WTC11 (cell line): ENCODE data around the gene PLEKHM3. TPM values are rescaled to one million over a fixed set of nuclear protein-coding genes. Genes with fewer than 3 reads are reported as not detected.

ENCODE experiments used
- ATAC-seq: fragments of 200-7000 bp; cut with Tn5 transposase; 2 replicates; pipeline ENCODE4 v1.10.0; 2021; ENCODE audit warnings: mild to moderate bottlenecking, moderate library complexity
- CTCF ChIA-PET: fragments of 300-600 bp; sonication (Branson Sonifier 250); formaldehyde crosslinking; loops from one replicate; lab custom pipeline; 2021; ENCODE audit warnings: antibody characterized with exemption; lab: Charles Lee
- POLR2A ChIA-PET: fragments of 350-600 bp; sonication (Branson Sonifier 250); formaldehyde crosslinking; loops from one replicate; lab custom pipeline; 2021; ENCODE audit warnings: antibody characterized with exemption; lab: Charles Lee
- DNase-seq: peaks from one replicate; pipeline ENCODE4 v3.0.0; 2021; ENCODE audit warnings: low spot score
- H3K27ac Mint-ChIP-seq: 2 replicates; pipeline ENCODE4 v1.8.0; 2021; ENCODE audit warnings: mixed read lengths
- H3K27me3 Mint-ChIP-seq: 2 replicates; pipeline ENCODE4 v1.8.0; 2021; ENCODE audit warnings: low read depth, mild to moderate bottlenecking, moderate library complexity, mixed read lengths
- H3K36me3 Mint-ChIP-seq: 2 replicates; pipeline ENCODE4 v1.8.0; 2021; ENCODE audit warnings: mixed read lengths
- H3K4me1 Mint-ChIP-seq: 2 replicates; pipeline ENCODE4 v1.8.0; 2022; ENCODE audit warnings: mixed read lengths
- H3K4me3 Mint-ChIP-seq: 2 replicates; pipeline ENCODE4 v1.8.0; 2021; ENCODE audit warnings: mild to moderate bottlenecking, moderate library complexity, mixed read lengths
- H3K9me3 Mint-ChIP-seq: 2 replicates; pipeline ENCODE4 v1.8.0; 2021; ENCODE audit warnings: mixed read lengths
- ATF1 ChIP-seq: sonication (generic); formaldehyde crosslinking; IDR thresholded peaks from 2 replicates; pipeline ENCODE4 v1.8.1; 2023; ENCODE audit warnings: mild to moderate bottlenecking, moderate library complexity, missing genetic modification reagents
- CREM ChIP-seq: sonication (generic); formaldehyde crosslinking; IDR thresholded peaks from 2 replicates; pipeline ENCODE4 v1.8.1; 2022; ENCODE audit warnings: mild to moderate bottlenecking, missing genetic modification reagents, moderate library complexity
- EMX1 ChIP-seq: fragments of 250-450 bp; sonication (Bioruptor Pico); IDR thresholded peaks from 2 replicates; pipeline ENCODE4 v1.8.0; 2021; ENCODE audit warnings: mild to moderate bottlenecking
- ETV6 ChIP-seq: sonication (generic); formaldehyde crosslinking; IDR thresholded peaks from 2 replicates; pipeline ENCODE4 v1.8.1; 2022; ENCODE audit warnings: mild to moderate bottlenecking, missing genetic modification reagents
- GRHL2 ChIP-seq: fragments of 250-450 bp; sonication (Bioruptor Pico); IDR thresholded peaks from 2 replicates; pipeline ENCODE4 v1.8.0; 2022; ENCODE audit warnings: mild to moderate bottlenecking, moderate library complexity; ENCODE audit not compliant: insufficient replicate concordance, severe bottlenecking
- GTF2I ChIP-seq: fragments of 250-450 bp; sonication (Bioruptor Pico); conservative IDR thresholded peaks from 2 replicates; pipeline ENCODE4 v1.4.0; 2021; ENCODE audit warnings: mild to moderate bottlenecking
- HMGA2 ChIP-seq: fragments of 250-450 bp; sonication (Bioruptor Pico); IDR thresholded peaks from 2 replicates; pipeline ENCODE4 v1.4.0; 2021; ENCODE audit warnings: mild to moderate bottlenecking, moderate library complexity
- IRF2 ChIP-seq: sonication (generic); formaldehyde crosslinking; IDR thresholded peaks from 2 replicates; pipeline ENCODE4 v1.8.0; 2022; ENCODE audit warnings: low read depth, missing genetic modification reagents, borderline replicate concordance
- JUN ChIP-seq: sonication (generic); formaldehyde crosslinking; IDR thresholded peaks from 2 replicates; pipeline ENCODE4 v1.8.0; 2023; ENCODE audit warnings: mild to moderate bottlenecking, missing genetic modification reagents
- MXD4 ChIP-seq: fragments of 250-450 bp; sonication (Bioruptor Pico); IDR thresholded peaks from 2 replicates; pipeline ENCODE4 v1.8.0; 2021; ENCODE audit warnings: mild to moderate bottlenecking, moderate library complexity, borderline replicate concordance
- MYBL2 ChIP-seq: sonication (generic); formaldehyde crosslinking; IDR thresholded peaks from 2 replicates; pipeline ENCODE4 v1.8.1; 2023; ENCODE audit warnings: mild to moderate bottlenecking, moderate library complexity, missing genetic modification reagents
- NFE2L1 ChIP-seq: sonication (generic); formaldehyde crosslinking; IDR thresholded peaks from 2 replicates; pipeline ENCODE4 v1.8.1; 2023; ENCODE audit warnings: missing genetic modification reagents
- NR1H2 ChIP-seq: sonication (generic); formaldehyde crosslinking; IDR thresholded peaks from 2 replicates; pipeline ENCODE4 v1.9.0; 2021; ENCODE audit warnings: mild to moderate bottlenecking, moderate library complexity, missing genetic modification reagents
- PRRX2 ChIP-seq: fragments of 250-450 bp; sonication (Bioruptor Pico); IDR thresholded peaks from 2 replicates; pipeline ENCODE4 v1.8.0; 2021; ENCODE audit warnings: mild to moderate bottlenecking
- SMAD3 ChIP-seq: sonication (generic); formaldehyde crosslinking; IDR thresholded peaks from 2 replicates; pipeline ENCODE4 v1.8.0; 2022; ENCODE audit warnings: missing genetic modification reagents, mild to moderate bottlenecking, borderline replicate concordance
- SOX15 ChIP-seq: fragments of 250-450 bp; sonication (Bioruptor Pico); IDR thresholded peaks from 2 replicates; pipeline ENCODE4 v1.9.0; 2021; ENCODE audit warnings: mild to moderate bottlenecking
- TEAD4 ChIP-seq: sonication (generic); formaldehyde crosslinking; IDR thresholded peaks from 2 replicates; pipeline ENCODE4 v1.8.0; 2022; ENCODE audit warnings: mild to moderate bottlenecking, missing genetic modification reagents
- ZBTB21 ChIP-seq: sonication (generic); formaldehyde crosslinking; IDR thresholded peaks from 2 replicates; pipeline ENCODE4 v1.8.1; 2023; ENCODE audit warnings: mild to moderate bottlenecking, missing genetic modification reagents, borderline replicate concordance
- ZNF219 ChIP-seq: sonication (generic); formaldehyde crosslinking; IDR thresholded peaks from 2 replicates; pipeline ENCODE4 v1.8.0; 2023; ENCODE audit warnings: missing genetic modification reagents, mild to moderate bottlenecking, borderline replicate concordance
- ZNF396 ChIP-seq: fragments of 250-450 bp; sonication (Bioruptor Pico); IDR thresholded peaks from 2 replicates; pipeline ENCODE4 v1.8.0; 2021; ENCODE audit warnings: mild to moderate bottlenecking, moderate library complexity, borderline replicate concordance
- ZNF423 ChIP-seq: fragments of 250-450 bp; sonication (Bioruptor Pico); IDR thresholded peaks from 2 replicates; pipeline ENCODE4 v2.1.2; 2022; ENCODE audit warnings: mild to moderate bottlenecking, moderate library complexity
- total RNA-seq: library from RNA; stranded (reverse); gene quantifications from 3 replicates; pipeline ENCODE4 v1.2.3, GENCODE V29; 2021
- TF ChIP-seq, protein P1 (sequence below): fragments of 250-450 bp; sonication (Bioruptor Pico); conservative IDR thresholded peaks from 2 replicates; pipeline ENCODE4 v1.9.0; 2021; ENCODE audit warnings: mild to moderate bottlenecking
- TF ChIP-seq, protein P2 (sequence below): sonication (generic); formaldehyde crosslinking; IDR thresholded peaks from 2 replicates; pipeline ENCODE4 v1.8.1; 2023; ENCODE audit warnings: mild to moderate bottlenecking, missing genetic modification reagents
- TF ChIP-seq, protein P3 (sequence below): sonication (generic); formaldehyde crosslinking; IDR thresholded peaks from 2 replicates; pipeline ENCODE4 v1.8.0; 2022; ENCODE audit warnings: mild to moderate bottlenecking, missing genetic modification reagents
- TF ChIP-seq, protein P4 (sequence below): sonication (generic); formaldehyde crosslinking; IDR thresholded peaks from 2 replicates; pipeline ENCODE4 v1.8.1; 2022; ENCODE audit warnings: low read depth, mild to moderate bottlenecking, moderate library complexity, missing genetic modification reagents, borderline replicate concordance
- TF ChIP-seq, protein P5 (sequence below): fragments of 250-450 bp; sonication (Bioruptor Pico); IDR thresholded peaks from 2 replicates; pipeline ENCODE4 v1.9.0; 2021; ENCODE audit warnings: mild to moderate bottlenecking
- TF ChIP-seq, protein P6 (sequence below): fragments of 250-450 bp; sonication (Bioruptor Pico); IDR thresholded peaks from 2 replicates; pipeline ENCODE4 v1.8.0; 2021; ENCODE audit warnings: mild to moderate bottlenecking

Gene PLEKHM3
- total RNA-seq, 1 experiment from 2014 or later, result 5.8 TPM

DNA sequence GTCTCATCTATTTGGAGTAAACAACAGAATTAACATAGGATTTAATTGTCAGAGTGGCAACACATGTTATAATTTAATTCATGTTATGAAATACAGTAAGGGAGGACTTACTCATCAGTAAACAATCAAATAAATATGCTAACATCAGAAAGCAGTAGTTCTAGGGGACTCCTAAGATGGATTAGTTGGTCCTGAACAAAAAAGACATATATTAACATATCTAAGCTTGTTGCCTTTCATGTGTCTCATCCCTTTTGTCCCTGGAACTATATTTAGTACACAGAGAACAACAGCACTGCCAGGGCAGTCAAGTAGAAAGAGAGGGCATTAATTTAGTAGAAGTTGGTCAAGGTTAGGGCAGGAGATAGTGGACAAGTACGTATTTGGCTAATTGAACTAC, 137.8 kb downstream of the PLEKHM3 start:
- H3K4me1 Mint-ChIP-seq, result peaks cover 54% of the 10 kb centered on the region
- no peak overlapping the region for H3K27ac Mint-ChIP-seq
- H3K36me3 Mint-ChIP-seq, result no peaks in the 10 kb centered on the region
- TF ChIP-seq PRRX2 (CRISPR knock-in tag) (no peak), IRF2 (CRISPR knock-in tag) (no peak), GRHL2 (CRISPR knock-in tag) (no peak), EMX1 (CRISPR knock-in tag) (no peak), NR1H2 (CRISPR knock-in tag) (no peak), ETV6 (CRISPR knock-in tag) (no peak), GTF2I (no peak), ZNF423 (CRISPR knock-in tag) (no peak), ZBTB21 (CRISPR knock-in tag) (no peak), ZNF396 (CRISPR knock-in tag) (no peak), ZNF219 (CRISPR knock-in tag) (no peak), MXD4 (CRISPR knock-in tag) (no peak), TEAD4 (CRISPR knock-in tag) (no peak), ATF1 (CRISPR knock-in tag) (no peak), SOX15 (no peak), CREM (CRISPR knock-in tag) (no peak), NFE2L1 (CRISPR knock-in tag) (no peak)
- TF ChIP-seq, protein P1, sequence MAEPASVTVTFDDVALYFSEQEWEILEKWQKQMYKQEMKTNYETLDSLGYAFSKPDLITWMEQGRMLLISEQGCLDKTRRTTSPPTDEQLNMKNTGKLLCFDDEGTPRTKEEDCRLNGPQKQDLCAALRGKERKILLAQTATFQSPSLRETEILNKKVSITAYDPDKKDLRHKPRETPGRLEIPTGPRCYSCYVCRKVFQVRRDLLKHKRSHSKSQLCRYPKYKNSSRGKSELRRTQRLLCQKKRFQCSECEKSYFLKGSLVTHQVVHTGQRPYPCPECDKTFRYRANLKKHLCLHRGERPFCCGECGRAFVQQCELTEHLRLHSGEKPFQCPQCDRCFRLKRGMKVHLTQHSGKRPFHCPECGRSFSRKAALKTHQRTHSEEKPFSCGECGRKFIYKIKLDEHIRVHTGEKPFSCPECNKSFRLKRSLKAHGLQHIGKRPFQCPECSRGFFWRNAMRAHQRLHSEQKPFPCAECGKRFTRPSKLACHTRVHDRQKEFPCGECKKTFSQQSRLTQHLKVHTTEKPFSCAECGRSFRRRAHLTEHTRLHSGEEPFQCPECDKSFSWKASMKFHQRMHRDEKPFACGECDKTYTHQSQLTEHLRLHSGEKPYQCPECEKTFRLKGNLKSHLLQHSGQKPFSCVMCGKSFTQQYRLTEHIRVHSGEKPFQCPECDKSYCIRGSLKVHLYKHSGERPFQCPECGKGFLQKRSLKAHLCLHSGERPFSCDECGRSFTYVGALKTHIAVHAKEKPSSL (CRISPR knock-in tag), result no peak
- TF ChIP-seq, protein P2, sequence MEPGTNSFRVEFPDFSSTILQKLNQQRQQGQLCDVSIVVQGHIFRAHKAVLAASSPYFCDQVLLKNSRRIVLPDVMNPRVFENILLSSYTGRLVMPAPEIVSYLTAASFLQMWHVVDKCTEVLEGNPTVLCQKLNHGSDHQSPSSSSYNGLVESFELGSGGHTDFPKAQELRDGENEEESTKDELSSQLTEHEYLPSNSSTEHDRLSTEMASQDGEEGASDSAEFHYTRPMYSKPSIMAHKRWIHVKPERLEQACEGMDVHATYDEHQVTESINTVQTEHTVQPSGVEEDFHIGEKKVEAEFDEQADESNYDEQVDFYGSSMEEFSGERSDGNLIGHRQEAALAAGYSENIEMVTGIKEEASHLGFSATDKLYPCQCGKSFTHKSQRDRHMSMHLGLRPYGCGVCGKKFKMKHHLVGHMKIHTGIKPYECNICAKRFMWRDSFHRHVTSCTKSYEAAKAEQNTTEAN (CRISPR knock-in tag), result no peak
- TF ChIP-seq, protein P3, sequence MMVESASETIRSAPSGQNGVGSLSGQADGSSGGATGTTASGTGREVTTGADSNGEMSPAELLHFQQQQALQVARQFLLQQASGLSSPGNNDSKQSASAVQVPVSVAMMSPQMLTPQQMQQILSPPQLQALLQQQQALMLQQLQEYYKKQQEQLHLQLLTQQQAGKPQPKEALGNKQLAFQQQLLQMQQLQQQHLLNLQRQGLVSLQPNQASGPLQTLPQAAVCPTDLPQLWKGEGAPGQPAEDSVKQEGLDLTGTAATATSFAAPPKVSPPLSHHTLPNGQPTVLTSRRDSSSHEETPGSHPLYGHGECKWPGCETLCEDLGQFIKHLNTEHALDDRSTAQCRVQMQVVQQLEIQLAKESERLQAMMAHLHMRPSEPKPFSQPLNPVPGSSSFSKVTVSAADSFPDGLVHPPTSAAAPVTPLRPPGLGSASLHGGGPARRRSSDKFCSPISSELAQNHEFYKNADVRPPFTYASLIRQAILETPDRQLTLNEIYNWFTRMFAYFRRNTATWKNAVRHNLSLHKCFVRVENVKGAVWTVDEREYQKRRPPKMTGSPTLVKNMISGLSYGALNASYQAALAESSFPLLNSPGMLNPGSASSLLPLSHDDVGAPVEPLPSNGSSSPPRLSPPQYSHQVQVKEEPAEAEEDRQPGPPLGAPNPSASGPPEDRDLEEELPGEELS (CRISPR knock-in tag), result no peak
- no peaks in the 10 kb centered on the region for H3K27me3 Mint-ChIP-seq
- ATAC-seq, result no peak
- no peak for DNase-seq
- CTCF ChIA-PET, result interaction anchor here (0.6 to 1.2 kb wide), 3 partner anchors 10 to 140 kb away, joined by 3 read pairs; no protein-coding TSS in a partner anchor
- H3K9me3 Mint-ChIP-seq, result no peaks in the 10 kb centered on the region
- POLR2A ChIA-PET, result no interaction called here
- no peak overlapping the region for H3K4me3 Mint-ChIP-seq

DNA sequence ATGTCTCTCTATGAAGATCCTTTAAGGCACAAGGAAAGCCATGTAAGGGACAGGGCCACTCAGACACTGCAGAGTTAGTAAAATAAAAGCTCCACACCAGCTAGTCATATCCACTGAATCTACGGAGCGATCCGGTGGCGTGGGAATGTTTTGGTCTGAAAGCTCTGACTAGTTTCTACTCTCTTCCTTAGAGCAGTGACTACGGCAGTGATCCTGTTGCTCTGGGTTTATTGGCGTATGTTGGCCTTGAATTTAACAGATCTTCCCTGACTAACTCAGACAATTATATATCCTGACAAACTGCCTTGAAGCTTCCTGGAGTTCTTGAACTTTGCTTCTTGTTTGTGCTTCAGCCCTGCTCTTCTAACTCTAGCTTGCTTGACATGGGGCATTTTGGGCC, 140.3 kb downstream of the PLEKHM3 start:
- DNase-seq, result no peak
- ChIA-PET CTCF (interaction anchor here (0.8 kb wide), 2 partner anchors 59 to 155 kb away, joined by 3 to 10 read pairs; no protein-coding TSS in a partner anchor), POLR2A (no interaction called here)
- Mint-ChIP-seq H3K27ac (peak overlapping the region; percentile 16; the same call in 1 of the 2 replicates), H3K36me3 (no peaks in the 10 kb centered on the region), H3K27me3 (no peaks in the 10 kb centered on the region), H3K4me1 (peaks cover 40% of the 10 kb centered on the region), H3K4me3 (no peak overlapping the region), H3K9me3 (no peaks in the 10 kb centered on the region)
- no peak for ATAC-seq
- TF ChIP-seq SMAD3 (CRISPR knock-in tag) (no peak), EMX1 (CRISPR knock-in tag) (no peak), JUN (CRISPR knock-in tag) (no peak), HMGA2 (CRISPR knock-in tag) (no peak), NR1H2 (CRISPR knock-in tag) (no peak), MYBL2 (CRISPR knock-in tag) (no peak)
- TF ChIP-seq, protein P4, sequence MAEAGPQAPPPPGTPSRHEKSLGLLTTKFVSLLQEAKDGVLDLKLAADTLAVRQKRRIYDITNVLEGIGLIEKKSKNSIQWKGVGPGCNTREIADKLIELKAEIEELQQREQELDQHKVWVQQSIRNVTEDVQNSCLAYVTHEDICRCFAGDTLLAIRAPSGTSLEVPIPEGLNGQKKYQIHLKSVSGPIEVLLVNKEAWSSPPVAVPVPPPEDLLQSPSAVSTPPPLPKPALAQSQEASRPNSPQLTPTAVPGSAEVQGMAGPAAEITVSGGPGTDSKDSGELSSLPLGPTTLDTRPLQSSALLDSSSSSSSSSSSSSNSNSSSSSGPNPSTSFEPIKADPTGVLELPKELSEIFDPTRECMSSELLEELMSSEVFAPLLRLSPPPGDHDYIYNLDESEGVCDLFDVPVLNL (CRISPR knock-in tag), result no peak
- TF ChIP-seq, protein P5, sequence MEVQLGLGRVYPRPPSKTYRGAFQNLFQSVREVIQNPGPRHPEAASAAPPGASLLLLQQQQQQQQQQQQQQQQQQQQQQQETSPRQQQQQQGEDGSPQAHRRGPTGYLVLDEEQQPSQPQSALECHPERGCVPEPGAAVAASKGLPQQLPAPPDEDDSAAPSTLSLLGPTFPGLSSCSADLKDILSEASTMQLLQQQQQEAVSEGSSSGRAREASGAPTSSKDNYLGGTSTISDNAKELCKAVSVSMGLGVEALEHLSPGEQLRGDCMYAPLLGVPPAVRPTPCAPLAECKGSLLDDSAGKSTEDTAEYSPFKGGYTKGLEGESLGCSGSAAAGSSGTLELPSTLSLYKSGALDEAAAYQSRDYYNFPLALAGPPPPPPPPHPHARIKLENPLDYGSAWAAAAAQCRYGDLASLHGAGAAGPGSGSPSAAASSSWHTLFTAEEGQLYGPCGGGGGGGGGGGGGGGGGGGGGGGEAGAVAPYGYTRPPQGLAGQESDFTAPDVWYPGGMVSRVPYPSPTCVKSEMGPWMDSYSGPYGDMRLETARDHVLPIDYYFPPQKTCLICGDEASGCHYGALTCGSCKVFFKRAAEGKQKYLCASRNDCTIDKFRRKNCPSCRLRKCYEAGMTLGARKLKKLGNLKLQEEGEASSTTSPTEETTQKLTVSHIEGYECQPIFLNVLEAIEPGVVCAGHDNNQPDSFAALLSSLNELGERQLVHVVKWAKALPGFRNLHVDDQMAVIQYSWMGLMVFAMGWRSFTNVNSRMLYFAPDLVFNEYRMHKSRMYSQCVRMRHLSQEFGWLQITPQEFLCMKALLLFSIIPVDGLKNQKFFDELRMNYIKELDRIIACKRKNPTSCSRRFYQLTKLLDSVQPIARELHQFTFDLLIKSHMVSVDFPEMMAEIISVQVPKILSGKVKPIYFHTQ, result no peak
- TF ChIP-seq, protein P6, sequence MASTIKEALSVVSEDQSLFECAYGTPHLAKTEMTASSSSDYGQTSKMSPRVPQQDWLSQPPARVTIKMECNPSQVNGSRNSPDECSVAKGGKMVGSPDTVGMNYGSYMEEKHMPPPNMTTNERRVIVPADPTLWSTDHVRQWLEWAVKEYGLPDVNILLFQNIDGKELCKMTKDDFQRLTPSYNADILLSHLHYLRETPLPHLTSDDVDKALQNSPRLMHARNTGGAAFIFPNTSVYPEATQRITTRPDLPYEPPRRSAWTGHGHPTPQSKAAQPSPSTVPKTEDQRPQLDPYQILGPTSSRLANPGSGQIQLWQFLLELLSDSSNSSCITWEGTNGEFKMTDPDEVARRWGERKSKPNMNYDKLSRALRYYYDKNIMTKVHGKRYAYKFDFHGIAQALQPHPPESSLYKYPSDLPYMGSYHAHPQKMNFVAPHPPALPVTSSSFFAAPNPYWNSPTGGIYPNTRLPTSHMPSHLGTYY, result no peak
